HG03432 (cell line): ENCODE measurements around the gene C16orf87.
"Not testable (repeated sequence)": the region's sequence is repeated elsewhere in the genome, so short reads cannot be mapped to it uniquely, and the experiment has no call there.

Experiments
- ATAC-seq: cut with Tn5 transposase; IDR thresholded peaks from one replicate; pipeline ENCODE4 v1.9.1; 2021; ENCODE audit warnings: mild to moderate bottlenecking, moderate library complexity; ENCODE audit not compliant: unreplicated experiment

Gene C16orf87, protein sequence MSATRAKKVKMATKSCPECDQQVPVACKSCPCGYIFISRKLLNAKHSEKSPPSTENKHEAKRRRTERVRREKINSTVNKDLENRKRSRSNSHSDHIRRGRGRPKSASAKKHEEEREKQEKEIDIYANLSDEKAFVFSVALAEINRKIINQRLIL

DNA sequence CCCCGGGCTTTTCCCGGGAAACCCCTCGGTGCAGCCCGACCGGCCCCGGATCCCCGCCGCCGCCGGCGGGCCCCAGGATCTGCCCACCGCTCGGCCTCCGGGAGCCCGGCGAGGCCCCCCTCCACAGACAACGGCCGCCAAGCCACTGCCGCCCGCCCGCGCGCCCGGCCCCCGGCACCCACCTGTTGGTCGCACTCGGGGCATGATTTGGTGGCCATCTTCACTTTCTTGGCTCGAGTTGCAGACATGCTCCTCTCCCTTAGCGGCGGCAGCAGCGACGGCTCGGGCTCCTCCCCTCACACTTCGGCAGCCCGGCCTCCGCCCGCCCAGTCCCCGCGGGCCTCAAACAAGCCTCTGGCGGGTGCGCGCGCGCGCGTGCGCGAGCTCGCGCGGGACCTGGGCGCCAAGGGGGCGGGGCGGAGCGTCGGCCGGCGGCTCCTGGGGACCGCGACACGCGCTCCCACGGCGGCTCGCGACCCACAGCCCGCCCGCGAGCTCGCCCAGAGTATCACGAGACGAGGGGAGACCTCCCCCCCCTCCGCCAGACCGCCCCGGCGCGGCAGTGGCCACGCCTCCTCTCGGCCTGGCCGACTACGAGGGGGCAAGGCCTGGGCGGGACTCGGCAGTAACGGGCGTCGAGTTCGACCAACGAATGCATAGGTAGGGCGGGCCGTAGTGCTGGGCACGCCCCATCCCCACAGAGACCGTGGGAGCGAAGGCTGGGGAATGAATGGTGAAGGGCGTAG, at the start of gene C16orf87:
Gene C16orf87 (minus strand): TSS at position 279 of the 746 bp plus-strand sequence. CDS start 31 bp downstream, at position 248.
- ATAC-seq = peak; percentile 95

DNA sequence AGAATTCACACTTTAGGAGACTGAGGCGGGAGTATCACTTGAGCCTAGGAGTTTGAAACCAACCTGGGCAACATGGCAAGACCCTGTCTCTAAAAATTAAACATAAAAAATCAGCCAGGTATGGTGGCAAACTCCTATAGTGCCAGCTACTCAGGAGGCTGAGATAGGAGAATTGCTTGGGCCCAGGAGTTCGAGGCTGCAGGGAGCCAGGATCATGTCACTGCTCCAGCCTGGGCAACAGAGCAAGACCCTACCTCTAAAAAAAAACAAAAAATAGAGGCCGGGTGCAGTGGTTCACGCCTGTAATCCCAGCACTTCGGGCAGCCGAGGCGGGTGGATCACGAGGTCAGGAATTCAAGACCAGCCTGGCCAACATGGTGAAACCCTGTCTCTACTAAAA, 44.3 kb upstream of the C16orf87 start:
- no peak for ATAC-seq

DNA sequence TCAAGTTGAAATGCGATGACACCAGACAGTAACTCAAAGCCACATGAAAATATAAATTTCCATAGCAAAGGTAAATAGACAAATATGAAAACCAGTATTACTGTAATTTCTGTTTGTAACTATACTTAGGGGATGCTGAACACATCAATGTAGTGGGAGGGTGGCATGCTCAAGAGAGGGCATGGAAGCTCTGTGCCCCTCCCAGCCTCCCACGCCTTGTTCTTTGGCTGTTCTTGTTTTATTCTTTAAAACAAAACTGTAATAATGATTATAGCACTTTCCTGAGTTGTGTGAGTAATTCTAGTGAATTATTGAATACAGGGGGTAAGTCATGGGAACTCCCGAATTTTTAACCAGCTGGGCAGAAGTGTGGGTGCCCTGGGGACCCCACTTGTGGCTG, 42.2 kb upstream of the C16orf87 start:
- ATAC-seq = no peak

DNA sequence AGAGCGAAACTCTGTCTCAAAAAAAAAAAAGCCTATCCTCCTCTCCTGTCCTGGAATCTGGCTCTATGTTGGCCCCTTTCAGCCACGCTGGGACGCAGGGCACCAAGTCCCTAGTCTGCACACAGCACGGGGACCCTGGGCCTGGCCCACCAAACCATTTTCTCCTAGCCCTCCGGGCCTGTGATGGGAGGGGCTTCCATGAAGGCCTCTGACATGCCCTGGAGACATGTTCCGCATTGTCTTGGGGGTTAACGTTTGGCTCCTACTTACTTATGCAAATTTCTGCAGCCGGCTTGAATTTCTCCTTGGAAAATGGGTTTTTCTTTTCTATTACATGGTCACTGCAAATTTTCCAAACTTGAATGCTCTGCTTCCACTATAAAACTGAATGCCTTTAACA, 40.6 kb upstream of the C16orf87 start:
- no peak for ATAC-seq

DNA sequence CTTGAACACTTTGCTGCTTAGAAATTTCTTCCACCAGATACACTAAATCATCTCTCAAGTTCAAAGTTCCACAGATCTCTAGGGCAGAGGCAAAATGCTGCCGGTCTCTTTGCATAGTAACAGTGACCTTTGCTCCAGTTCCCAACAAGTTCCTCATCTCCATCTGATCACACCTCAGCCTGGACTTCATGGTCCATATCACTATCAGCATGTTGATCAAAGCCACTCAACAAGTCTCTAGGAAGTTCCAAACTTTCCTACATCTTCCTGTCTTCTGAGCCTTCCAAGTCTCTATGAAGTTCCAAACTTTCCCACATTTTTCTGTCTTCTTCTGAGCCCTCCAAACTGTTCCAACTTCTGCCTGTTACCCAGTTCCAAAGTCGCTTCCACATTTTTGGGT, 37.9 kb upstream of the C16orf87 start:
- not testable (repeated sequence) for ATAC-seq

DNA sequence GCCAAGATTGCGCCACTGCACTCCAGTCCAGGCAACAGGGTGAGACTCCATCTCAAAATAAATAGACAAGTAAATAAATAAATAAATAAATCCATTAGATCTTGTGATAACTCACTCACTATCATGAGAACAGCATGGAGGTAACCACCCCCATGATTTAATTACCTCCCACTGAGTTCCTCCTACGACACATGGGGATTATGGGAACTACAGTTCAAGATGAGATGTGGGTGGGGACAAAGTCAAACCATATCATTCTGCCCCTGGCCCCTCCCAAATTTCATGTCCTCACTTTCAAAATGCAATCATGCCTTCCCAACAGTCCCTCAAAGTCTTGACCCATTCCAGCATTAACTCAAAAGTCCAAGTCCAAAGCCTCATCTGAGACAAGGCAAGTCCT, 36.5 kb upstream of the C16orf87 start:
- not testable (repeated sequence) for ATAC-seq

DNA sequence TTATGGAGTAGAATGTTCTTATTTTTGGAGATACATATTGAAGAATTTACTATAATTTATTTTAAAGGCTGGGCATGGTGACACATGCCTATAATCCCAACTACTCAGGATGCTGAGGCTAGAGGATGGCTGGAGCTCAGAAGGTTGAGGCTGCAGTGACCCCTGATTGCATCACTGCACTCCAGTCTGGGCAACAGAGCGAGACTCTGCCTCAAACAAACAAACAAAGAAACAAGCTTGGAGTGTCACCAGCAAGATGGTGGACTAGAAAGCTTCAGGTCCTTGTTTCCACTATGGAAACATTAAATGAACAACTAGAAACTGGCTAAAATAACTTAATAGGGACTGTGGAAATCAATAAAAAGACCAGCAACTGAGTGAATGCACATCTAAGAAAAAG, 35.3 kb upstream of the C16orf87 start:
- no peak for ATAC-seq

DNA sequence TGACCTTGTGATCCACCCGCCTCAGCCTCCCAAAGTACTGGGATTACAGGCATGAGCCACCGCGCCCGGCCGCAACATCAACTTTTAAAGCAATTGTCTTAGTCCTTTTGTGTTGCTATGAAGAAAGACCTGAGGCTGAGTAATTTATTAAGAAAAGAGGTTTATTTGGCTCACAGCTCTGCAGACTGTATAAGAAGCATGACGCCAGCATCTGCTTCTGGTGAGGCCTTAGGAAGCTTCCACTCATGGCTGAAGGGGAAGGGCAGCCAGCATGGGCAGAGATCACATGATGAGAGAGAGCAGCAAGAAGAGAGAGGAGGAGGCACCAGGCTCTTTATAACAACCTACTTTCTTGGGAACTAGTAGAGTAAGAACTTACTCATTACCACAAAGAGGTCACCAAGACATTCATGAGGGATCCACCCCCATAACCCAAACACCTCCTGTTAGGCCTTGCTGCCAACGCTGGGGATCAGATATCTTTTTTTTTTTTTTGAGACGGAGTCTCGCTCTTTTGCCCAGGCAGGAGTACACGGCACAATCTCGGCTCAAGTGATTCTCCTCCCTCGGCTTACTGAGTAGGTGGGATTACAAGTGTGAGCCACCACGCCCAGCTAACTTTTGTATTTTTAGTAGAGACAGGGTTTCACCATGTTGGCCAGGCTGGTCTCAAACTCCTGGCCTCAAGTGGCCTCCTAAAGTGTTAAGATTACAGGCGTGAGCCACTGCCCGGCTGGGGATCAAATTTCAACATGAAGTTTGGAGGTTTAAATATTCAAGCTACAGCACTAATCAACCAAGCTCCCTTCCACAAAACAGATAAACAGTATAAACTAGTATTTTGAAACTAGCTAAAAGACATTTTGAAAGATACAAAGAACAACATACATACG, 31.8 kb upstream of the C16orf87 start:
- no peak for ATAC-seq

DNA sequence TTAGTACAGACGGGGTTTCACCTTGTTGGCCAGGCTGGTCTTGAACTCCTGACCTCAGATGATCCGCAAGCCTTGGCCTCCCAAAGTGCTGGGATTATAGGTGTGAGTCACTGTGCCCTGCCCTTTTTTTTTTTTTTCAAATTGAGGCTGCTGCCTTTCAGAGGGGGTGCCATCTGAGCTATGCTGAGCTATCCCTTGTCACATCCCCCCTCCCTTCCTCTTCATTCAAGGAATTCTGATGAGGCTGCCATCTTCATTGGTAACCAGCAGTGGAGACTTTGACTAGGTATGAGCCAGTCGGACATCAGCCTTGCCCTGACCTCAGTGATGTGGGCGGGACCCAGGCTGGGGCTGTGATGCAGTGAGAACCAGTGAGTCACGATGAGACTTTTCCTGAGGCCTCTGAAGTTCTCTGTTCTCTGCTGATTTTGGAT, 28.8 kb upstream of the C16orf87 start:
- ATAC-seq = no peak

DNA sequence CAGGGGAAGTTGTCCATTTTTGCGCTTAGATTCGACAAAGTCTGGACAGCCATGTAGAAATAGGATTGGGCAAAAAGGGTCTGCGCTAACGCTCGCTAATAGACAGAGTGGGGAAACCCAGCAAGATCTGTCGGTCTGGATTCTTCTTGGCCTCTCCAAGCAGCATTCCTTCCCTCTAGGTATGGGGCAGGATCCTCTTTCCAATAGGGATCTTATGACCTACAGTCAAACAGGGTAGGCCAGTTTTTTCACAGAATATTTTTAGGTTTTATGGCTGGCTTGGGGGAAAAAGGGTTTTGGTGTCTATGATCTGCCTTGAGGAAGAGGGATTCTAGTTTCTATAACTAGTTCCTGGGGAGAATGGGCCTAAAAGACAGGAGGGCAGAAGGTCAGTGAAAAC, 27.2 kb upstream of the C16orf87 start:
- ATAC-seq = no peak

DNA sequence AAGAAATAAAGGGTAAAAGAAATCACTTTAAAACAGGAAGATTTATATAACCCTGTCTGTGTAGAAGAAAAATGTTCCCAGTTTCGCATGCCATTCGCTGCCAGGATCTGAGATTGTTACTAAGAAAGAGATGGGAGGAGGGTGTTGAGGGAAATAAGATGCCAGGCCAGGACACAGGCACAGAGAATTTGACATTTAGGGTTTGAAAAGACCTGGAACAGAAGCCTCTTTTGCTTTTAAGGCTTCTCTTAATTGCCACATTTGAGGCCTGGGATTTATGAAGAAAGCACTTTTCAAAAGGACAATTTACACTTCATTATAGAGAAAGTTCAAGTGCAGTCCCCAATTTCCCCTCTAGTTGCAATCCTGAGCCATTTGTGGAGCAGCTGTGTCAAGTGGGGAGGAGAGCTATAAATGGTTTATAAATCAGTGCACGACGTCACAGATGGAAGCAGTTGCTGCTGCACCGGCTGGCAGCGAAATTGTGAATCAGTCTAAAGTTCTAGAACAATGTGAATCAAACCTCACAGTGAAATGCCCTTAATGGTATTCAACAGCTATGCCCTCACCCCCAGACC, 26.5 kb upstream of the C16orf87 start:
- no peak for ATAC-seq

DNA sequence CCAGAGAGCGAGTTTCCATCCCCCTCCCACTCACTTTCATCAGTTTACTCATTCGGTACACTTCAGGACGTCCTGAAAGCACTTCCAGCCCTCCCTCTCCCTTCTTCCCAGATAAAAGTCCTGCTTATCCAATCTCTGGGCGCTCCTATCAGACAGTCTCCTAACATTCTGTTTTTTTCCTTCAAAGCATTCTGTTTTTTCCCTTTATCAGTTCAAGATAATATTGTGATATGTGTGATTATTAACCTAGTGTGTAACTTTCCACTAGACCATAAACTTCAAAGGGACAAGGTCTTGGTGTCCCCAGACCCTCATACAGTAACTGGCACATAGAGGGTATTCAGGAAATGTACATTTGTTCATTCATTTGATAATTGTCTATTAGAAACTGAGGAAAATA, 24.4 kb upstream of the C16orf87 start:
- ATAC-seq = no peak

DNA sequence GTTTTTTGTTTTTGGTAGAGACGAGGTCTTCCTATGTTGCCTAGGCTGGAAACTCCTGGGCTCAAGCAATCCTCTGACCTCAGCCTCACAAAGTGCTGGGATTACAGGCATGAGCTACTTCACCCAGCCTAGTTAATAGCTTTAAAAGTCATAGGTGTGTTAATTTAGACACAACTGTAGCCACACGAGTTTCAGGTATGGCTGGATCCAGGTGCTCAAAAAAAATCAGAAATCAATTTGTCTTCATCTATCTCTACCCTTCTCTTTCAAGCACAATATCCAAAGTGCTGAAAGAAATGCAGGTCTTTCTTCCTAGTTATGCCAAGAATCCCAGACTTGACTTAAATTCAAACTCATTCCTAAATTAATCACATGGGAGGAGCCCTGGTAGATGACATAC, 23.9 kb upstream of the C16orf87 start:
- no peak for ATAC-seq

DNA sequence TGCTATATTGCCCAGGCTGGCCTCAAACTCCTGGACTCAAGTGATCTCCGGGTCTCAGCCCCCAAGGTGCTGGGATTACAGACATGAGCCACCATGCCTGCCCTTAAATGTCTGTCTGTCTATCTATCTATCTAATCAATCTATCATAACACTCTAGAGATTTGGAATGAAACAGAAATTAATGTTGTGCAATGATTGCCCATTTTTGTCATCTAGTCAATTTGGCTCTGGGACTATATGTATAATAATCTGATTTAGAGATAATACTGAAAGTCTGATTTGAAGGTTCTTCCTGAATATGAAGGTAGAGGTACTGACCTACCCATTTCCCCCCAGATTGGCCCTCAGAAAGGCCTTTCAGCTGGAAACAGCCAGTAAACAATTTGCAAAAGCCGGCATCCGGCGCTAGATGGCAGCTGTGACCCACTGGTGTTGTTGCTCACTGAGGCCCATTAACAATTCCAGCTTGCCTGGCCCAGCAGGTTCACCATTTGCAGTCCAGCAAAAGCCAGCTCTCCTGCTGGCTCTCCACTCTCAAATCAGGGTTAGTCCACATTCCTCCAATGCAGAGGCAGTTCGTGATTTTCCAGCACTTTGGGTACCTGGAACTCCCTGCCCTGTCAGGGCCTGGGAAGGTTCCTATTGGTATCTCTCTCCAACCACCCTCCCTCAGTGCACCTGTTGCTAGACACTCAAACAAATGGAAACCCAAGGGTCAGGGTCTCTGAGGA, 22.9 kb upstream of the C16orf87 start:
- ATAC-seq = peak; percentile 61

DNA sequence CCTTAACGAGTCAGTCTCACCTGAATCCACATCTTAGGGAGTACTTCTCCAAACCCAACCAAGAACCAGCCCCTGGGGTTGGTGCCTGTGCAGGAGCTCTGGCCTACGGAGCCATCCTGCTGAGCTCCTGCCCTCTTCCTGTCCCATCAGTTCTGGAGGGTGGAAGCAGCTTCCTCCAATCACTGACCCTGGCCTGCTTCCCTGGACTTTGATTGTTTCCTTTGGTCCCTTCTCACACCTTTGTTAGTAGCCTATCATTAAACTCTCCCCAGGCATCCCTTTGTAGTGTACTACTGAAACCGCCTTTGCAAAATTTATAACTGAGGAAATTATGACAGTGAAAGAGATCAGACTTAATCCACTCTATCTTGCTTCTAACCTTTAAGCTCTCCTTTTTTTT, 21.1 kb upstream of the C16orf87 start:
- no peak for ATAC-seq

DNA sequence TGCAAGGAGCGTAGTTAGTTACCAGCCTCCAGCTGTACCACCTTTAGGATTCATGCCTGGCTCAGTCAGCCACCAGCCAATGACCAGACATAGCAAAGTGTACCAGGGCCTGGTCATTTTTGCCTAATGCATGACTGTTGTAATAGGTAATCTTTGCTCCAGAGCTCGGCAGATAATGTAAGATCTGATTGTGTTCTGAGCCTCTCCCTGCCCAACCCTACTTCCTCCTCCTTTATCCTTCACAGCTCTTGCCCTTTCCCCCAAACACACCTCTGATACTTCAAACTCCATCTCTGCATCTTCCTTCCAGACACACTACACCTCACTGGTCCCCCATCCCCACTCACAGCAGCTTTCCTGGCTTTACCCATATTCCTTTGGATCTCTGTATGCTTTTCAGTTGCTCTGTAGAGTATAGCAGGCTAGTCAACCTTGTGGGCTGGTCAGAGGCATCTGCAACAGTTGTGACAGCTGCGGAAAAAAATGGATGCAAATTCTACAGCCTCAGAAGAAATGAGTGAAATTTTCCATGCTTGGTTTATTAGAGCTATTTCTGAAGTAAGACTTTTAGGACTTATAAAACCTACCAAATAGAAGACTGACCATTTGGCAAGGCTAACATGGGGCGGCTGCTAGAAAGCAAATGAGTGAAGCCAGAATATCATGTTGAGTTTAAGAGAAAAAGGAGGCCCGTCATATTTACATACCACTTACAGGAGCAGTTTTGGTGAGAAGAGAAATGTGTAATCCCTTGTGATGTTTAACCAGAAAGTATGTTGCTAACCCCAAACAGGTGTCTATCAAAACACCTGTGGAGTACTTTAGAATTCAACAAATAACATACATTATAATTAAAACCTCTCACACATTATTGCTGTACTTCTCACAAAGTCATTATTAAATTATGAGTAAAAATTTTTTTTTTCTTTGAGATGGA, 19.9 kb upstream of the C16orf87 start:
- ATAC-seq = no peak

DNA sequence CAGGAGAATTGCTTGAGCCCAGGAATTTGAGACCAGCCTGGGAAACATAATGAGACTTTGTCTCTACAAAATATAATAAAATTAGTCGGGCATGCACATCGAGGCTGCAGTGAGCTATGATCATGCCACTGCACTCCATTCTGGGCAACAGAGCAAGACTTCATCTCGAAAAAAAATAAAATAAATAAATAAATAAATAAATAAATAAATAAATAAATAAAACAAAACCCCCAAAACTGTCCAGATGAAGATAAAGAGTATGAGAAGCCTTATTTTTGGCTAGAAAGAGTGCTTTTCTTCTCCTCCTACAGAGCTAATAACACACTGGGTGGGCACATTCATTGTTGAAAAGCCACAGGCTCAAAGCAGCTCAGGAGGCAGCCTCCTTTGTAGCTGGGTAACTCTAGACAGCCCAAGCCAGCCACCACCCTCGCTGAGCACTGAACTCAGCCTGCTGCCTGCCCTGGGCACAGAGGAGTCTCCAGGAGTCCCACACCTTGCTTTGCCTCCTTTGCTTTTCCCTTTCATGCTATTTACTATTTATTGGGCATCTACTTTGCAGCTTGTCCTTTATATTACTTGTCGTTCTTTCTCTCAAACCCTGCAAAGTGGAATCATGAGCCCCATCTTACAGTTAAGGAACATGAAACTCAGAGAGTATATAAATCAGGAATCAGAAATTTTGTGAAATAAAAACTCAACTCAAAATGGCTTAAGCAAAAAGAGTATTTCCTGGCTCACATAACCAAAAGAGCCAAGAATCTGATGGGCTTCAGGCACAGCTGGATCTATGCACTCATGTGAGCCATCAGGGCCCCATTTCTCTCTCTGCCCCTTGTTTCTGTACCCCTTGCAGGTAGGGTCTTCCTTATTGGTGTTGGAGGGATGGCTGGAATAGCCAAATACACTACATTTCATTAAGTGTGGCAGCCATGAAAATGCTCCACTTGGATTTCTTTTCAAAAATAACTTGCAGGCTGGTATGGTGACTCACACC, 18.1 kb upstream of the C16orf87 start:
- ATAC-seq = no peak

DNA sequence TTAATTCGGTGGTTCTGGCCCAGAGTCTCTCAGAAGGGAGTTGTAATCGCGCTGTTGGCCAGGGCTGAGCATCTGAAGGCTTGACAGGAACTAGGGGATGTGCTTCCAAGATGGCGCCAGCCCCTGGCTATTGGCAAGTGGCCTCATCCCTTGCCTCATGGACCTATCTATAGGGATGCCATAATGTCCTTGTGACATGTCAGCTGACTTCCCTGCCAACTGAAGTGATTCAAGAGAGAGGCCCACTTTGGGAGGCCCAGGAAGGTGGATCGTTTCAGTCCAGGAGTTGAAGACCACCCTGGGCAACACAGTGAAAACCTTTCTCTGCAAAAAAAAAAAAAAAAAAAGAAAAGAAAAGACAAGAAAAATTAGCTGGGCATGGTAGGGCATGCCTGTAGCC, 15.0 kb upstream of the C16orf87 start:
- no peak for ATAC-seq
